GM19043 (cell line): ENCODE results near the gene RAB35.

ENCODE experiments used
- ATAC-seq: cut with Tn5 transposase; IDR thresholded peaks from one replicate; pipeline ENCODE4 v1.9.1; 2021; ENCODE audit warnings: low read depth; ENCODE audit not compliant: unreplicated experiment

Gene RAB35

DNA sequence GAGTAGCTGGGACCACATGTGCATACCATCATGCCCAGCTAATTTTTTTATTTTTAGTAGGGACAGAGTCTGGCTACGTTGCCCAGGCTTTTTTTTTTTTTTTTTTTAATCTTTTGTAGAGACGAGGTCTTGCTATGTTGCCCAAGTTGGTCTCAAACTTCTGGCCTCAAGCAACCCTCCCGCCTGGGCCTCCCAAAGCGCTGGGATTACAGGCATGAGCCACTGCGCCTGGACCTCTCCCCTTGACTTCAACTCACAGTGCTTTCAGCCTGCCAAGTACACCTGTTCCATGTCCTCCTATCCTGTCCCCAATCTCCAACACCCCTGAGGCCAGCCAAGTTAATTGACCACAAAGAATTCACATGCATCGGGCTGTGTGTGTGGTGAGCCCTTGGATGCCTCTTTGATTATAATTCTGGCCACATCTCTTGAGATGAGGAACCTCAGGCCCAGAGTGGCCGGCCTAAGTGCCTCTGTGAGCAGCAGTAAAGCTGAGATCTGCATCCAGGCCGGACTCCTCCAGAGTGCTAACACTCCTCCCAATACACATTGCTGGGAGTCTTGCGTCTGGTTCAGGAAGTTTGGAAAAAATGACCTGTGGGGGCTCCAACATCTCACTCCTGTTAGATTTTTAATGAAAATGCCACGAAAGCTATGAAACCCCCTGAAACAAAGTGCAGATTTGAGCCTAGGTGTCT is 6.8 kb downstream of the RAB35 start:
- no peak for ATAC-seq

GRCh38 chr12:120106151-120106550 is 10.4 kb downstream of the RAB35 start:
- no peak for ATAC-seq

- ATAC-seq, result no peak
Measured at GRCh38 chr12:120103371-120103770, 13.2 kb downstream of the RAB35 start.

GRCh38 chr12:120103044-120103338 is 13.6 kb downstream of the RAB35 start:
- ATAC-seq, result no peak

- ATAC-seq, result no peak
Measured at GRCh38 chr12:120102189-120103043, 14.1 kb downstream of the RAB35 start.

DNA sequence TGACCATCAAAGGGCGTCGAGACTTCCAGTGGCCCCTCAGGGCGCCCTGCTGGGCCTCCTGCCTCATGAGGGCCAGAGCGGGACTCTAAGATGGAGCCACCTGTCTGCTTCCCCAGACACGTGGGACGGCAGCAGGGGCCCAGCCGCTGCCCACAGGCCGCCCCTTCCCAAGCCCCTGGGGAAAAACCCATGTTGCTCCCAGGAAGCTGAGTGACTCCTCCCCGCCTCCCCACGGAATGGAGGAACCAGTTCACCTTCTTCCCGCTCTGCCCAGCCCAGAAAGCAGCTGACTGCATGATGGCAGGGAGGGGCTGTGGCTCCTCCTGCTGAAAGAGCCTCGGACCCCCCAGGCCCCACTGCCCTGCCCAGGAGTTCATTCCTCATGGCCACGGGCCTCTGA is 14.9 kb downstream of the RAB35 start:
- no peak for ATAC-seq

- no peak for ATAC-seq
Measured at GRCh38 chr12:120101182-120101581, 15.4 kb downstream of the RAB35 start.

GRCh38 chr12:120100630-120101029 is 15.9 kb downstream of the RAB35 start:
- no peak for ATAC-seq

DNA sequence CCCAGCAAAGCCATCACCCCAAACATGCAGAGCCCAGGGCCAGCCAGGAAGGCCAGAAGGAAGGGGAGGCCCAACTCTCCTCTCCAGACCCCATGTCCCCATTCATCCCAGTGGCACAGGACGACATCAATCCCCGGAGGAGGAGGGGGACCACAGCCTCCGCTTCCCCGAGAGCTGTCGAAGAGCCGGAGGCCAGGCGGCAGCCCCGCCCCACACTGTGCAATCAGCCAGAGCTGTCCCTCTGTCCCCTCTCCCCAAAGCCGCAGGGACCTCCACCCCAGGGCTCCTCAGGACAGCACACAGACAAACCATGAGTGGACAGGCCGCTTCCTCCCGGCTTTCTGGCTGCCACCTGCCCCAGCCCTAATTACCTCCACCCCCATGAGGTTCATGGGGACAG is 16.8 kb downstream of the RAB35 start:
- ATAC-seq, result no peak

- no peak for ATAC-seq
Measured at GRCh38 chr12:120098756-120099470, 17.6 kb downstream of the RAB35 start.

GRCh38 chr12:120096671-120097202 is 19.8 kb downstream of the RAB35 start:
- ATAC-seq, result no peak

DNA sequence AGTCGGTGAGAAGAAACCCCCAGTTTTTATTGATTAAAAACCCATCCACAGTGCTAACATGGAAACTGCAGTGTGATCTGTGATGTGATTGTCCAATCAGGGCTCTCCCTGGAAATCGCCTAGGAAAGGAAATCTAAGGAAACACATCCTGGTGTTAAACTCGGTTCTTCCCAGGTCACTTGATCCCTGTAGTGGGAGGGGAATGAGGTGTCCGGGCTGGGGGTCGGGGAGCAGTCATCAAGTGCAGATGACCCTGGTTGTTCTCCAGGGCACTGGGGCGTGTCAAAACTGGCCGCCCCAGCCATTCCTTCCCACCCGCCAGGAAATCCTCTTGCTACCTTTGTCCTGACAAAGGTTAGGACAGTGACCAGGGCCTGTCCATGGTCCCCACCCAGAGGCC is 20.8 kb downstream of the RAB35 start:
- no peak for ATAC-seq

GRCh38 chr12:120095331-120095730 is 21.2 kb downstream of the RAB35 start:
- no peak for ATAC-seq

GRCh38 chr12:120094485-120094884 is 22.1 kb downstream of the RAB35 start:
- no peak for ATAC-seq

- no peak for ATAC-seq
Measured at GRCh38 chr12:120093592-120094355, 22.8 kb downstream of the RAB35 start.

GRCh38 chr12:120093336-120093591 is 23.3 kb downstream of the RAB35 start:
- no peak for ATAC-seq

DNA sequence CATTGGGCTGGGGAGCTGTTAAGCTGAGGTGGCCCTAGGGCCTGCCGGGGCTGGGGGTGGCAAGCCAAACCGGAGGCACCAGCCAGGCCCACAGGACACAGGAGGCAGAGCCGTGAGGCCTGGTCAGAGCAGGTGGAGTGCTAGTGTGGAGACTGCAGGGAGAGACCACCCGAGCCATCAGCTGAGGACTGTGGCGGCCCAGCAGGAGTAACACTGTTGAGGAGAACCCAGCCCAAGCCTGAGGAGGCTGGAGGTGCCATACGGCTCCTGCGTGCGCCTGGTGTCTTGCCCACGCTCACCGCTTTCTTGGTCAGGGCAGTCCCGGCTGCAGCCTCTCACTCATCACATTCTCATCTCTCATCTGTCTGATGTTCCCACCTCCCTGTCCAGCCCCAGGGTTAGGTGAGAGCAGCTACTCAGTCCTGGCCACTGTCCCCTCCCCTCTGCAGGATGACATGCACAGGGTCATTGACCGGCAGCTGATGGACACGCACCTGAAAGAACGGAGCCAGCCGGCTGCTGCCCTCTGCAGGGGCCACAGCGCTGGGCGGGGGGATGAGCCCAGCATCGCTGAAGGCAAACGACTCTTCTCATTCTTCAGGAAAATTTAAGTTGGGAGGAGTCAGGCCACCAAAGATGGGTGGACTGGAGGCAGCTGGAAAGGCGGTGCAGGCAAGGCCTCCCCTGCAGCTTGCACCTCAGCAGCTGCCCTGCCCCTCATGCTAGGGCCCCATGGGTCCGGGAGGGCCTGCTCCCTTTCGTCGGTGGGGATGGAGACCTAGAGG is 23.8 kb downstream of the RAB35 start:
- ATAC-seq, result no peak

GRCh38 chr12:120091371-120092090 is 25.0 kb downstream of the RAB35 start:
- no peak for ATAC-seq

DNA sequence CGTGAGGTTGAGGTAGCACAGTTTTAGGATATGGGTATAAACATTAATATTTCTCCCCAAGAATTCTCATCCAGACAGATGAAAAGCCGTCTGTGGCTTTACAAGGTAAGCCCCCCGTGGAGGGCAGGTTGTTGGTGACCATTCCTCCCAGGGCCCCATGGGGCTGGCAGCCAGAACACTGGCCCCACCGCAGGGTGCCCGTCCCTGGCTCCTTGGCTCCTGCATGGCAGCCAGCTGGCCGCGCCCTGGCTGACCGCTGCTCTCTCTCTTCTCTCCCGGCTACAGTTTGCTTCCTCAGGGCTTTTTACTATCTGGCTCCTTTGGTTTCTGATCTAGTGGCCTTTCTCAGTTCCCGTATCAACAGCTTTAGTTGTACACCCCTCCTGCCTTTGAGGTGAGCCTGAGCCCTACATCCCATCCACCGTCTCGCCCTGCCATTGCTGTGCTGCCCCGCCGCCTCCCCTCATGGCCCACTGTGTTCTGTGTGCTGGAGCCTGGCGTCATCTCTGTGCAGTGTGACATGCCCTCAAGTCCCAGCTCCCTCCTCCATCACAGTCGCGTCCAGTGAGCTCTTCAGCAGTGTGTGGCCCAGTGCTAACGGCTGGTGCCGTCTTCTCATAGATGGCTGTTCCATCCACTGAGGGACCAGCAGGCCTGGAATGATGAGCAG is 25.8 kb downstream of the RAB35 start:
- no peak for ATAC-seq
